ENCODE measurements around the gene GIMAP8. TPM values are rescaled to one million over a fixed set of nuclear protein-coding genes. Genes with fewer than 3 reads are reported as not detected.
A peak's percentile ranks its signal among the peaks of the same experiment; 100 is the strongest.
"Not testable (repeated sequence)": the region's sequence is repeated elsewhere in the genome, so short reads cannot be mapped to it uniquely, and the experiment has no call there.

Gene GIMAP8
- total RNA-seq, 1 donor from 2014 or later = 103 TPM

GRCh38 chr7:150513758-150514157 is 63.3 kb downstream of the GIMAP8 start:
- no peak for DNase-seq (ENCODE audit: low read depth in 2 of 2)

GRCh38 chr7:150514748-150515222 is 64.4 kb downstream of the GIMAP8 start, which contains the start of gene GIMAP7:
Gene GIMAP7, plus strand, starts transcription at chr7:150514872. Its CDS starts 5,103 bp downstream, at chr7:150519975.
- DNase-seq (ENCODE audit: low read depth in 2 of 2) = peak in 1 of 2 donors; percentile 71

- DNase-seq (ENCODE audit: low read depth in 2 of 2) = peak in 1 of 2 donors; percentile 32
Observed at GRCh38 chr7:150515248-150516147, 65.1 kb downstream of the GIMAP8 start.

DNA sequence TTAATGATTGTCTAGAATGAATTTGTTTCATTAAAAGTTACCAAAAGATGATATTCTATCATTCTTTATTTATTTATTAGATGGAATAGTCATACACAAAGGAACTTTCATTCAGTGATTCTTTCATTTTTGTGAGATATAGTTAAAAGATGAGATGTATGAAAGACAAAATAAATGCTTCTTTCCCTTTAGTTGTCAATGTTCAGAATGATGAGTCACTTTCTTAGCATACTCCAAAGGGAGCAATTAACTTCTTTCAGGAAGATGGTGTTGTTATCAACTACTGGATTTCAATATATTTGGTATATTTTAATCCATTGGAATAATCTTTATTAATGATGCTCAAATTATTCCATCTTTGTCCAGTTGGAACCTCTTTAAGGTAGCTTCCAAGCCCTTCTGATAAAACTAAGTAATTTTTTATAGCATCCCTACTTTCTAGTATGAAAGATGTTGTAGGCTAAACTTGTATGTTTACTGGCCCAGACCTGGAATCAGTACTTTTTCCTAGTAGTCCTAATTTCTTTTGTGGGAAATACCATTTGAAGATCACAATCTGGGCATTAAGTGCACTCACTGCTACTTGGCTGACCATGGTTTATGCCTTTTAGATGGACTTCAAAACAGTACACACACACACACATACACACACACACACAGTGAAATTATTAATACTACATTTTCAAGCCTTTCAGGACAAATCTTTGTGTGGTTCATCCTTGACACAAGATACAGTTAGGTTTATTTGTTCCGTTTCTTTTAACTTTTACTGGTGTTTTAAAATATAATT is 66.7 kb downstream of the GIMAP8 start:
- peak in 1 of 2 donors; percentile 43 for DNase-seq (ENCODE audit: low read depth in 2 of 2)

- no peak for DNase-seq (ENCODE audit: low read depth in 2 of 2)
Observed at GRCh38 chr7:150519310-150519709, 68.9 kb downstream of the GIMAP8 start.

DNA sequence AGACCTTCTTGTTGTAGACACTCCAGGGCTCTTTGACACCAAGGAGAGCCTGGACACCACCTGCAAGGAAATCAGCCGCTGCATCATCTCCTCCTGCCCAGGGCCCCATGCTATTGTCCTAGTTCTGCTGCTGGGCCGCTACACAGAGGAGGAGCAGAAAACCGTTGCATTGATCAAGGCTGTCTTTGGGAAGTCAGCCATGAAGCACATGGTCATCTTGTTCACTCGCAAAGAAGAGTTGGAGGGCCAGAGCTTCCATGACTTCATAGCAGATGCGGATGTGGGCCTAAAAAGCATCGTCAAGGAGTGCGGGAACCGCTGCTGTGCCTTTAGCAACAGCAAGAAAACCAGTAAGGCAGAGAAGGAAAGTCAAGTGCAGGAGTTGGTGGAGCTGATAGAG is 69.7 kb downstream of the GIMAP8 start:
- no peak for DNase-seq (ENCODE audit: low read depth in 2 of 2)

- DNase-seq (ENCODE audit: low read depth in 2 of 2) = not testable (repeated sequence)
Observed at GRCh38 chr7:150522931-150523330, 72.5 kb downstream of the GIMAP8 start.

DNA sequence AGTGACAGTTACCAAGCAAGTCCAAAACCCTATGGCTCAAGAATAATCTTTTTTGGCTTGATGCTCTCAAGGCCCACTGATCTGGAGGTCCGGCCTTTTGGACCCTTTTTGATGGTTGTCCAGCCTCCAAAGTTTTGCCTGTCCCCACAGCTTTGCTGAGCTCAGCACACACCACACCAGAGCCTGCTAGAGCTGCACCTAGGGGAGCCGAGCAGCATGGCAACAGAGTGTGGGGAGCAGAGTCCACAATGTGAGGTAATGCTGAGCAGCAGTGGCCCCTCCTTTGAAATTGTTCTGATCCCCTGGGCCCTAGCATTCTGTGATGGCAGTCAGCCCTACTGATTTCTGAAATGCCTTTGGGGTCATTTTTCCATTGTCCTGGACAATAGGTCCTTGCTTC is 73.6 kb downstream of the GIMAP8 start:
- no peak for DNase-seq (ENCODE audit: low read depth in 2 of 2)

Other genes with a start within 250 kb of the GIMAP8 start
- gene LRRC61, start 127.3 kb upstream of the GIMAP8 start, total RNA-seq = 3.7 and 4.8 TPM in 2 replicates
- gene ACTR3C, start 127.1 kb upstream of the GIMAP8 start, total RNA-seq = 4.7 and 7.1 TPM in 2 replicates
- 0.51 and 1.8 TPM in 2 replicates for gene RARRES2, start 109.0 kb upstream of the GIMAP8 start, total RNA-seq
- gene REPIN1, start 81.8 kb upstream of the GIMAP8 start, total RNA-seq = 46.6 and 60.3 TPM in 2 replicates
- 4.7 and 7.5 TPM in 2 replicates for gene ZNF775, start 71.3 kb upstream of the GIMAP8 start, total RNA-seq
- 64.4 and 108 TPM in 2 replicates for gene GIMAP7, start 64.2 kb downstream of the GIMAP8 start, total RNA-seq
- gene GIMAP4, start 116.8 kb downstream of the GIMAP8 start, total RNA-seq = 169 and 262 TPM in 2 replicates
- gene GIMAP6, start 181.8 kb downstream of the GIMAP8 start, total RNA-seq = 169 and 251 TPM in 2 replicates
- gene GIMAP2, start 235.1 kb downstream of the GIMAP8 start, total RNA-seq = 34.0 and 37.3 TPM in 2 replicates